ENCODE data around the gene EIF4EBP3. TPM values are rescaled to one million over a fixed set of nuclear protein-coding genes. Genes with fewer than 3 reads are reported as not detected.
A peak's percentile ranks its signal among the peaks of the same experiment; 100 is the strongest.

Gene EIF4EBP3
- total and polyA plus RNA-seq, 2 of the 4 experiments (the other 2 are of a cell fraction): 0.36 to 2.1 TPM

GRCh38 chr5:140576776-140577201 lies 29.3 kb downstream of the EIF4EBP3 start:
- no peak overlapping the region for H2AK9ac ChIP-seq (replicated peaks; ENCODE audit: low read depth, low read length, poor library complexity)
- H3K9me3 ChIP-seq (ENCODE audit: control insufficient read depth, insufficient read depth, low read length): no peaks in the 10 kb centered on the region
- H3K79me1 ChIP-seq (ENCODE audit: low read depth in 1 of 2, low read length in 2 of 2): no peaks in the 10 kb centered on the region
- H4K8ac ChIP-seq (ENCODE audit: low read depth in 2 of 2, low read length in 2 of 2): peak overlapping the region; percentile 55 to 94; a peak in 3 of 4 replicates
- H2BK15ac ChIP-seq (ENCODE audit: low read depth, low read length): 0 out of 3 replicates have a peak overlapping the region, but pooled peaks have one; percentile 83
- H3K56ac ChIP-seq (ENCODE audit: extremely low read depth, insufficient read depth, low read length): no peak overlapping the region; the same call in 1 of the 2 replicates
- H3K14ac ChIP-seq (replicated peaks; ENCODE audit: low read depth, low read length): peak overlapping the region; percentile 85
- dilution Hi-C loops (cut with HindIII; ENCODE audit: low sequenced_read_pairs, unreplicated experiment) (no loop called here), intact Hi-C loops (cut with micrococcal nuclease) (no loop called here), in situ Hi-C loops (cut with MboI; ENCODE audit: low sequenced_read_pairs) (no loop called here)
- H2BK5ac ChIP-seq (ENCODE audit: low read depth, low read length, poor library complexity, severe bottlenecking): no peak overlapping the region
- BruUV-seq (replicated peaks): no TSS peak
- no peaks in the 10 kb centered on the region for H4K20me1 ChIP-seq (ENCODE audit: insufficient read depth, low read length)
- ATAC-seq (ENCODE audit: low read depth) (peak; percentile 59), DNase-seq (no peak)
- H3K27ac ChIP-seq (ENCODE audit: insufficient read depth, low read length): peak overlapping the region; percentile 29; the same call in 1 of the 2 replicates
- no peaks in the 10 kb centered on the region for H3K27me3 ChIP-seq (ENCODE audit: control insufficient read depth, insufficient read depth, low read length)
- H3K4me2 ChIP-seq (ENCODE audit: low read depth, low read length): no peak overlapping the region
- H2AK5ac ChIP-seq (ENCODE audit: low read depth, low read length): peak overlapping the region; percentile 24; the same call in 1 of the 2 replicates
- H2BK20ac ChIP-seq (ENCODE audit: low read depth, low read length): peak overlapping the region; percentile 81
- ChIA-PET POLR2A (ENCODE audit: unreplicated experiment) (interaction anchor here (0.6 kb wide), 1 partner anchor 382 kb away, joined by 3 read pairs; no protein-coding TSS in a partner anchor), CTCF (interaction anchor here (1.0 kb wide), 1 partner anchor 58 kb away, joined by 4 read pairs; no protein-coding TSS in a partner anchor)
- peaks cover 5% of the 10 kb centered on the region; the same call in 1 of the 2 replicates for H3K4me1 ChIP-seq (ENCODE audit: control insufficient read depth, insufficient read depth, low read length)
- no peak overlapping the region for H3K4me3 ChIP-seq (ENCODE audit: insufficient read depth, low read depth, low read length)
- peak overlapping the region; percentile 79 for H2BK120ac ChIP-seq (ENCODE audit: low read depth, low read length)
- peak overlapping the region; percentile 51; the same call in 1 of the 2 replicates for H3K4ac ChIP-seq (ENCODE audit: low read depth, low read length)
- no peaks in the 10 kb centered on the region for H3K9me1 ChIP-seq (ENCODE audit: insufficient read depth, low read length)
- TF ChIP-seq ELK1 (IDR thresholded peaks at IDR 0.05; ENCODE audit: borderline replicate concordance, low read depth, low read length) (no peak), RAD21 (IDR thresholded peaks at IDR 0.05; ENCODE audit: low read length) (no peak), MXI1 (IDR thresholded peaks at IDR 0.05; ENCODE audit: borderline replicate concordance, low read depth, low read length) (no peak), RFX5 (IDR thresholded peaks at IDR 0.05; ENCODE audit: low read depth, low read length) (no peak), FOS (IDR thresholded peaks at IDR 0.05; ENCODE audit: low read depth, low read length) (no peak), USF2 (IDR thresholded peaks at IDR 0.05; ENCODE audit: low read depth, low read length) (no peak), MAFK (IDR thresholded peaks at IDR 0.05; ENCODE audit: low read depth, low read length) (no peak), SMC3 (IDR thresholded peaks at IDR 0.05; ENCODE audit: low read depth, low read length) (no peak), MAZ (IDR thresholded peaks at IDR 0.05; ENCODE audit: borderline replicate concordance, low read depth, low read length) (no peak)
- H3K23ac ChIP-seq (ENCODE audit: low read depth, low read length): peak overlapping the region; percentile 89; the same call in 1 of the 2 replicates
- peak overlapping the region; percentile 83 for H2AFZ ChIP-seq (replicated peaks; ENCODE audit: low read length, poor library complexity)
- peak overlapping the region; percentile 5 for H3K18ac ChIP-seq (ENCODE audit: low read depth, low read length)
- H3K9ac ChIP-seq (ENCODE audit: low read depth, low read length): peak overlapping the region; percentile 36; the same call in 1 of the 2 replicates
- peak overlapping the region; percentile 42 for H4K5ac ChIP-seq (ENCODE audit: low read depth, low read length)
- no peaks in the 10 kb centered on the region for H3K36me3 ChIP-seq (ENCODE audit: control insufficient read depth, insufficient read depth, low read length)
- WGBS, 2 experiments (ENCODE audit: extremely low coverage in 2 of 2, insufficient read length in 1 of 2): no CpG with 5 or more reads among the region's 2 CpGs
- H4K91ac ChIP-seq (ENCODE audit: insufficient read depth, low read depth, low read length): peak overlapping the region; percentile 78
